ENCODE measurements around the gene EEIG2.

EEIG2 gene

GRCh38 chr1:108585313-108585712, 25.4 kb downstream of the EEIG2 start:
- TF ChIP-seq EZH2 (IDR thresholded peaks at IDR 0.05; ENCODE audit: borderline replicate concordance, low read depth, low read length, severe bottlenecking) (no peak), CTCF (IDR thresholded peaks at IDR 0.05; ENCODE audit: borderline replicate concordance, extremely low read depth, low read length, poor library complexity, severe bottlenecking) (no peak)
- no peaks in the 10 kb centered on the region; the same call in 1 of the 2 replicates for H4K20me1 ChIP-seq (ENCODE audit: insufficient read depth, low read length)
- H3K9ac ChIP-seq (ENCODE audit: low read depth, low read length): no peak overlapping the region
- peaks cover 16% of the 10 kb centered on the region for H3K79me2 ChIP-seq (ENCODE audit: insufficient read depth, low read length)
- no peak overlapping the region for H3K4me2 ChIP-seq (ENCODE audit: insufficient read depth, low read length)
- DNase-seq (no peak), ATAC-seq (ENCODE audit: insufficient read depth, low read depth) (no peak)
- no peak overlapping the region for H3K27ac ChIP-seq (ENCODE audit: low read length)
- no peaks in the 10 kb centered on the region for H3K36me3 ChIP-seq (ENCODE audit: insufficient read depth, low read length)
- H2AFZ ChIP-seq (ENCODE audit: low read depth, low read length): no peak overlapping the region
- H3K9me3 ChIP-seq (ENCODE audit: insufficient read depth, low read length, severe bottlenecking): peaks cover 6% of the 10 kb centered on the region
- no peak overlapping the region for H3K4me3 ChIP-seq (ENCODE audit: low read depth in 1 of 2, low read length in 2 of 2)
- H3K4me1 ChIP-seq (ENCODE audit: insufficient read depth, low read length): no peaks in the 10 kb centered on the region
- H3K27me3 ChIP-seq (ENCODE audit: insufficient read depth, low read length, poor library complexity): no peaks in the 10 kb centered on the region

DNA sequence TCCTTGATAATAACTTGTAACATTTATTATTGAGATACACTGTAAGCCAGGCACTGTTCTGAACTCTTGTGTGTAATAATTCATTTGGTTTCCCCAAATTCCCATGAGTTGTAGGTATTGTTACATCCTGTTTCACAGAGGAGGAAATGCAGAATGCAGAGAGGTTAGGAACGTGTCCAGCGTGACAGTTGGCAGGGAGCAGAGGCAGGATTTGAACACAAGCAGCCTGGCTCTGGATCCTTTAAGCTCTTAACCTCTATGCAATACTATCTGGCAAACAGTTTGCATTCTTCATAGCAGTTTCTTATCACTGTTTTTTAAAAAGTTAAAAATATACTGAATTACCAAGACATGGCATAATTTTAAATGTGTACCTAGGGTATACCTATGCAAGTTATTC, 30.5 kb downstream of the EEIG2 start:
- Histone ChIP-seq H3K79me2 (ENCODE audit: insufficient read depth, low read length) (peaks cover 21% of the 10 kb centered on the region), H3K36me3 (ENCODE audit: insufficient read depth, low read length) (no peaks in the 10 kb centered on the region), H3K27ac (ENCODE audit: low read length) (no peak overlapping the region), H3K4me1 (ENCODE audit: insufficient read depth, low read length) (no peaks in the 10 kb centered on the region), H3K4me3 (ENCODE audit: low read depth in 1 of 2, low read length in 2 of 2) (no peak overlapping the region), H3K9ac (ENCODE audit: low read depth, low read length) (no peak overlapping the region), H3K27me3 (ENCODE audit: insufficient read depth, low read length, poor library complexity) (no peaks in the 10 kb centered on the region), H3K9me3 (ENCODE audit: insufficient read depth, low read length, severe bottlenecking) (no peaks in the 10 kb centered on the region), H2AFZ (ENCODE audit: low read depth, low read length) (no peak overlapping the region), H3K4me2 (ENCODE audit: insufficient read depth, low read length) (no peak overlapping the region), H4K20me1 (ENCODE audit: insufficient read depth, low read length) (no peaks in the 10 kb centered on the region; the same call in 1 of the 2 replicates)
- no peak for ATAC-seq (ENCODE audit: insufficient read depth, low read depth)
- DNase-seq: no peak
- TF ChIP-seq CTCF (IDR thresholded peaks at IDR 0.05; ENCODE audit: borderline replicate concordance, extremely low read depth, low read length, poor library complexity, severe bottlenecking): no peak

DNA sequence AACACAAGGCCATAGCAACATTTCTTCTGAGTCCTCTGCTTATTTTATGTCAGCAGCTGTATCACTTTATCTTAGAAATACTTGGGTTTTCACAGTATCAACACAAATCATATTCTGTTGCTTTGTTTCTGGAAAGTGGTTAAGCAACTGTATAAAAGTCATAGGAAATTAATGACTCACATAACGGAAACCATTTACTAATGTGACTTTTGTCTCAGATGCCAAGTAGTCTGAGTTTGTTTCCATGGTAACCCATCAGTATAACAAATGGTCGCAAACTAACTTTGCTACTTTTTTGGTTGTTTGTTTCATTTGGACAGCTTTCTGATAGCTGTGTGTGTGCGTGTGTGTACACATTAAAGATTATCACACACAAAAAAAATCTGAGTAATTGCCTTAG, 31.1 kb downstream of the EEIG2 start:
- no peak for DNase-seq
- H3K4me2 ChIP-seq (ENCODE audit: insufficient read depth, low read length): no peak overlapping the region
- no peak overlapping the region for H3K9ac ChIP-seq (ENCODE audit: low read depth, low read length)

More for the DNA sequence above, 31.1 kb downstream of the EEIG2 start:
- Histone ChIP-seq H3K9me3 (ENCODE audit: insufficient read depth, low read length, severe bottlenecking) (no peaks in the 10 kb centered on the region), H3K79me2 (ENCODE audit: insufficient read depth, low read length) (peaks cover 21% of the 10 kb centered on the region), H3K4me1 (ENCODE audit: insufficient read depth, low read length) (no peaks in the 10 kb centered on the region), H3K27me3 (ENCODE audit: insufficient read depth, low read length, poor library complexity) (no peaks in the 10 kb centered on the region), H4K20me1 (ENCODE audit: insufficient read depth, low read length) (no peaks in the 10 kb centered on the region; the same call in 1 of the 2 replicates), H3K27ac (ENCODE audit: low read length) (no peak overlapping the region), H3K36me3 (ENCODE audit: insufficient read depth, low read length) (no peaks in the 10 kb centered on the region), H2AFZ (ENCODE audit: low read depth, low read length) (no peak overlapping the region), H3K4me3 (ENCODE audit: low read depth in 1 of 2, low read length in 2 of 2) (no peak overlapping the region)
- no peak for ATAC-seq (ENCODE audit: insufficient read depth, low read depth)
- TF ChIP-seq CTCF (IDR thresholded peaks at IDR 0.05; ENCODE audit: borderline replicate concordance, extremely low read depth, low read length, poor library complexity, severe bottlenecking) (no peak), EZH2 (IDR thresholded peaks at IDR 0.05; ENCODE audit: borderline replicate concordance, low read depth, low read length, severe bottlenecking) (no peak)

All from DND-41 (cell line).